MM.1S (cell line): ENCODE data around the gene ATP11C.
A peak's percentile ranks its signal among the peaks of the same experiment; 100 is the strongest.

Source experiments
- DNase-seq: peaks from one replicate; pipeline ENCODE4 v3.0.0-alpha.2; 2015
- H2AFZ ChIP-seq: fragments of 300-600 bp; sonication (generic); 2 replicates; pipeline ENCODE4 v1.6.0; 2016; ENCODE audit warnings: antibody characterized with exemption, low read length
- H3F3A ChIP-seq: fragments of 300-600 bp; sonication (generic); 2 replicates; pipeline ENCODE4 v1.6.1; 2016; ENCODE audit warnings: mild to moderate bottlenecking, antibody characterized with exemption, low read length, moderate library complexity, mixed read lengths; ENCODE audit not compliant: insufficient read depth
- H3K27ac ChIP-seq: fragments of 300-600 bp; sonication (generic); 2 replicates; pipeline ENCODE4 v1.5.1; 2016; ENCODE audit warnings: mild to moderate bottlenecking, low read length
- H3K27me3 ChIP-seq: fragments of 300-600 bp; sonication (generic); replicated peaks from 2 replicates; pipeline ENCODE4 v1.6.0; 2016; ENCODE audit warnings: low read length; ENCODE audit not compliant: insufficient read depth
- H3K36me3 ChIP-seq: fragments of 300-600 bp; sonication (generic); replicated peaks from 2 replicates; pipeline ENCODE4 v1.6.1; 2016; ENCODE audit warnings: mild to moderate bottlenecking, low read length, mixed read lengths; ENCODE audit not compliant: insufficient read depth
- H3K4me1 ChIP-seq: fragments of 300-600 bp; sonication (generic); 2 replicates; pipeline ENCODE4 v1.6.1; 2016; ENCODE audit warnings: low read length, mixed read lengths
- H3K4me2 ChIP-seq: fragments of 300-600 bp; sonication (generic); 2 replicates; pipeline ENCODE4 v1.6.0; 2016; ENCODE audit warnings: low read depth, low read length
- H3K4me3 ChIP-seq: fragments of 300-600 bp; sonication (generic); 2 replicates; pipeline ENCODE4 v1.5.1; 2016; ENCODE audit warnings: low read length, mixed read lengths
- H3K79me2 ChIP-seq: fragments of 300-600 bp; sonication (generic); 2 replicates; pipeline ENCODE4 v1.6.1; 2016; ENCODE audit warnings: mixed run types, low read length, mixed read lengths
- H3K9ac ChIP-seq: fragments of 300-600 bp; sonication (generic); 2 replicates; pipeline ENCODE4 v1.6.1; 2016; ENCODE audit warnings: low read length, mixed read lengths
- H3K9me2 ChIP-seq: fragments of 300-600 bp; sonication (generic); replicated peaks from 2 replicates; pipeline ENCODE4 v1.6.1; 2016; ENCODE audit warnings: mild to moderate bottlenecking, low read length, mixed read lengths; ENCODE audit not compliant: insufficient read depth
- H3K9me3 ChIP-seq: fragments of 300-600 bp; sonication (generic); replicated peaks from 2 replicates; pipeline ENCODE4 v1.6.1; 2016; ENCODE audit warnings: mild to moderate bottlenecking, low read length, mixed read lengths; ENCODE audit not compliant: insufficient read depth
- H4K20me1 ChIP-seq: fragments of 300-600 bp; sonication (generic); 2 replicates; pipeline ENCODE4 v1.6.1; 2016; ENCODE audit warnings: mild to moderate bottlenecking, low read length, moderate library complexity, mixed read lengths; ENCODE audit not compliant: insufficient read depth
- CTCF ChIP-seq: fragments of 300-600 bp; sonication (generic); IDR thresholded peaks from 2 replicates; pipeline ENCODE4 v1.5.1; 2016; ENCODE audit warnings: antibody characterized with exemption, low read length, mixed read lengths
- EZH2 ChIP-seq: fragments of 300-600 bp; sonication (generic); optimal IDR thresholded peaks from 2 replicates; pipeline ENCODE3; 2017; ENCODE audit warnings: low read depth, mild to moderate bottlenecking, antibody characterized with exemption, low read length, mixed read lengths
- EZH2phosphoT487 ChIP-seq: fragments of 300-600 bp; sonication (generic); IDR thresholded peaks from 2 replicates; pipeline ENCODE4 v1.6.1; 2018; ENCODE audit warnings: antibody characterized with exemption, low read length

The ATP11C gene

GRCh38 chrX:139949703-139950102, 16.9 kb upstream of the ATP11C start:
- H3K9ac ChIP-seq, result no peak overlapping the region
- DNase-seq, result no peak
- H3K79me2 ChIP-seq, result no peaks in the 10 kb centered on the region
- H3K9me2 ChIP-seq, result no peaks in the 10 kb centered on the region
- H3K4me2 ChIP-seq, result no peak overlapping the region
- no peak overlapping the region for H3K27ac ChIP-seq
- no peak overlapping the region for H3K4me3 ChIP-seq
- H3K27me3 ChIP-seq, result no peaks in the 10 kb centered on the region
- no peaks in the 10 kb centered on the region for H3K9me3 ChIP-seq
- no peaks in the 10 kb centered on the region for H3K36me3 ChIP-seq
- H3K4me1 ChIP-seq, result no peaks in the 10 kb centered on the region
- H4K20me1 ChIP-seq, result no peaks in the 10 kb centered on the region
- no peaks in the 10 kb centered on the region for H3F3A ChIP-seq
- H2AFZ ChIP-seq, result no peak overlapping the region
- TF ChIP-seq CTCF (no peak), EZH2 (no peak), EZH2phosphoT487 (no peak)

- TF ChIP-seq CTCF, result no peak
- no peak for TF ChIP-seq EZH2
- no peak for TF ChIP-seq EZH2phosphoT487
- no peaks in the 10 kb centered on the region for H3K9me2 ChIP-seq
- no peak overlapping the region for H3K4me3 ChIP-seq
- H3K36me3 ChIP-seq, result no peaks in the 10 kb centered on the region
- H2AFZ ChIP-seq, result no peak overlapping the region
- no peak overlapping the region for H3K9ac ChIP-seq
- H3F3A ChIP-seq, result no peaks in the 10 kb centered on the region
- H3K4me1 ChIP-seq, result no peaks in the 10 kb centered on the region
- H3K27ac ChIP-seq, result no peak overlapping the region
- H4K20me1 ChIP-seq, result no peaks in the 10 kb centered on the region
- H3K4me2 ChIP-seq, result no peak overlapping the region
- no peaks in the 10 kb centered on the region for H3K9me3 ChIP-seq
- no peaks in the 10 kb centered on the region for H3K27me3 ChIP-seq
- no peak for DNase-seq
- H3K79me2 ChIP-seq, result no peaks in the 10 kb centered on the region
Observed at GRCh38 chrX:139945075-139945474, 12.2 kb upstream of the ATP11C start.

- Histone ChIP-seq H3K27me3 (no peaks in the 10 kb centered on the region), H3K4me1 (no peaks in the 10 kb centered on the region), H3K4me2 (no peak overlapping the region), H3K27ac (no peak overlapping the region), H3K9ac (no peak overlapping the region), H3K9me3 (no peaks in the 10 kb centered on the region), H3K9me2 (no peaks in the 10 kb centered on the region), H3K4me3 (no peak overlapping the region), H3F3A (peaks cover 9% of the 10 kb centered on the region), H2AFZ (no peak overlapping the region), H3K36me3 (no peaks in the 10 kb centered on the region), H3K79me2 (peaks cover 2% of the 10 kb centered on the region), H4K20me1 (no peaks in the 10 kb centered on the region)
- no peak for DNase-seq
- TF ChIP-seq EZH2phosphoT487 (no peak), CTCF (peak; percentile 12; the same call in 1 of the 2 replicates), EZH2 (no peak)
Observed at GRCh38 chrX:139936259-139936658, 3.4 kb upstream of the ATP11C start.
